Natural killer cell (primary cell): Measurements from ENCODE around the gene ZKSCAN7. TPM values are rescaled to one million over a fixed set of nuclear protein-coding genes. Genes with fewer than 3 reads are reported as not detected.
A peak's percentile ranks its signal among the peaks of the same experiment; 100 is the strongest.

Source experiments
- ATAC-seq, 3 donors: fragments of 150-1000 bp in 2 of 3; fragments of 200-7000 bp in 1 of 3; cut with Tn5 transposase; 1 replicate in 1 of 3; 2 replicates in 2 of 3; pipeline ENCODE4 v1.10.0; 2021; ENCODE audit warnings: mild to moderate bottlenecking in 2 of 3, moderate library complexity in 2 of 3
- DNase-seq, 2 donors: peaks; one replicate each; pipeline versions ENCODE4 v3.0.0 to v3.0.0-alpha.2; 2013 to 2021; ENCODE audit warnings: mixed read lengths in 1 of 2
- H3K27ac ChIP-seq: one replicate; pipeline ENCODE4 v1.5.1; 2013; ENCODE audit warnings: mild to moderate bottlenecking, low read length
- H3K27me3 ChIP-seq: one replicate; pipeline ENCODE4 v1.6.1; 2013; ENCODE audit warnings: low read length; ENCODE audit not compliant: control insufficient read depth, insufficient read depth
- H3K36me3 ChIP-seq: one replicate; pipeline ENCODE4 v1.6.1; 2013; ENCODE audit warnings: low read length; ENCODE audit not compliant: control insufficient read depth, insufficient read depth
- H3K4me1 ChIP-seq: one replicate; pipeline ENCODE4 v1.6.1; 2013; ENCODE audit warnings: low read length; ENCODE audit not compliant: control insufficient read depth, insufficient read depth
- H3K4me3 ChIP-seq: one replicate; pipeline ENCODE4 v1.5.1; 2013; ENCODE audit warnings: low read length
- H3K9me3 ChIP-seq: one replicate; pipeline ENCODE4 v1.6.1; 2013; ENCODE audit warnings: low read length; ENCODE audit not compliant: control insufficient read depth, insufficient read depth
- H3K27ac Mint-ChIP-seq, 2 donors: one replicate each; pipeline ENCODE4 v1.8.0; 2022; ENCODE audit warnings: mild to moderate bottlenecking in 2 of 2, mixed read lengths in 2 of 2, moderate library complexity in 1 of 2
- H3K27me3 Mint-ChIP-seq, 2 donors: one replicate each; pipeline ENCODE4 v1.8.0; 2022; ENCODE audit warnings: low read depth in 2 of 2, mixed read lengths in 2 of 2
- H3K36me3 Mint-ChIP-seq: one replicate; pipeline ENCODE4 v1.8.0; 2022; ENCODE audit warnings: mixed read lengths
- H3K4me1 Mint-ChIP-seq, 2 donors: one replicate each; pipeline ENCODE4 v1.8.0; 2022; ENCODE audit warnings: mixed read lengths in 2 of 2
- H3K4me3 Mint-ChIP-seq: one replicate; pipeline ENCODE4 v1.8.0; 2022; ENCODE audit warnings: mild to moderate bottlenecking, moderate library complexity, mixed read lengths
- H3K9me3 Mint-ChIP-seq, 2 donors: one replicate each; pipeline ENCODE4 v1.8.0; 2022; ENCODE audit warnings: mixed read lengths in 2 of 2
- WGBS: methylation state at CpG from one replicate; pipeline ENCODE4 v1.1.7; 2013; ENCODE audit warnings: missing lambda C conversion rate; ENCODE audit not compliant: insufficient coverage; 5-methylcytosine and 5-hydroxymethylcytosine counted together
- intact Hi-C: fragments of 100-400 bp; cut with micrococcal nuclease; formaldehyde crosslinking; loops from one replicate; pipeline ENCODE4 v1.14.2; 2022
- total RNA-seq, 4 donors: library from RNA; stranded (reverse); fragments of 120-200 nt in 1 of 4; gene quantifications; one replicate each; pipeline versions ENCODE4 v1.2.3 to v1.2.4, GENCODE V29; 2013 to 2022
- TF ChIP-seq, protein P1 (sequence below): fragments of 200-600 bp; IDR thresholded peaks from one replicate; pipeline ENCODE4 v1.8.0; 2022; ENCODE audit warnings: antibody characterized with exemption

The ZKSCAN7 gene
- 1 to 10 TPM; 1.7 to 6.5 (median 3.4) TPM for total RNA-seq
- 10.3 TPM for total RNA-seq (2013)

DNA sequence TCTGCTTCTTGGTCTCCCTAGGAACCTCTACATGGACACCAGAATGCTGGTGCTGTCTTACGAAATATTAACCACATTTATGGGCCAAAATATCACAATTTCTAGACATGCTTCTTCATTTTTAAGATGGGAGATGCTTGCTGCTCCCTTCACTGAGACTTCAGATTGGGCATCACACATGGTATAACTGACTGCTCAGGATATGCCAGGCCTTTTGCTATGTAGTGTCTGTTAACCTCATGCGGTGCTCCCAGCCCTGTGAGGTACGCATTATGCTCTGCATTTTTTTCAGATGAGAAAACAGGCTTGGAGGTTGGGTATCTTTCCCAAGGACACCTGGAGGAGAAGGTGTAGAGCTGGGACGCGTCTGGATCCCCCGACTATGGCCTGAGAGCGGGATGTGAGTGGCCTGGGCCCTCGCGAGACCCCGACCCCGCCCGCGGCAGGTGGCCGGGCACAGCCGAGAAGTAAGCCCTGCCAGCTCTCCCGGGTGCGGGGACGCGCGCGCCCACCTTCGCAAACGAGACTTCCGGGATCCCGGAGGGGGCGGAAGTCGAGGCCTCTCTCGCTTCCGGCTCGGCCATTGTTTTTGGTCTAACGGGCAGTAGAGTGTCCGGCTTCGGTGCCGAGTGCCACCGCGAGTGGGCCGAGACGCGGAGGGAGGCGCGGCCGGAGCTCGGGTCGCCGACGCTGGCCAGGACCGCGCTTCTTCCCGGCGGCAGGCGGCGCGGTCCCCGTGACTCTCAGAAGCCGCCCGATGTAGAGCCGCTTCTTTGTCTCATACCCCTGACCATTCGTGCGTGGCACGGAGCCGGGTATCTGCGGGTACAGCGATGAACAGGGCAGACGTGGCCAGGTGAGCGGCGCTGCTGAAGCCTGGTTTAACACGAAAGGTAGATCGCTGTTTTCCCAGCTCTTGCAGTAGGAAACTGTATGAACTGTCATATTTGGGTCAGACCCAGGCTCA lies at the start of gene ZKSCAN7:
ZKSCAN7 (plus strand) TSS at position 568 of the 967 bp plus-strand sequence. CDS start 1,855 bp downstream, outside the sequence.
- Histone ChIP-seq H3K27ac (peak within 1 kb of the TSS; percentile 70), H3K9me3 (no peaks in the 10 kb centered on the region), H3K27me3 (no peaks in the 10 kb centered on the region), H3K36me3 (no peaks in the 10 kb centered on the region), H3K4me3 (peak within 1 kb of the TSS; percentile 51), H3K4me1 (peaks cover 12% of the 10 kb centered on the region)
- DNase-seq (peak; percentile 44 to 62), ATAC-seq (peak; percentile 56 to 84 (median 75))
- 8% methylated on average over 68 of the region's 68 CpGs for WGBS
- Mint-ChIP-seq H3K9me3 (peaks cover 2 to 3% of the 10 kb centered on the region in 2 donors), H3K4me3 (peak within 1 kb of the TSS; percentile 94), H3K27me3 (peaks cover 11 to 14% of the 10 kb centered on the region in 2 donors), H3K4me1 (peaks cover 22% of the 10 kb centered on the region in 2 donors), H3K27ac (peak within 1 kb of the TSS; percentile 86 to 89), H3K36me3 (no peaks in the 10 kb centered on the region)
- intact Hi-C loops, result no loop called here
- TF ChIP-seq, protein P1, sequence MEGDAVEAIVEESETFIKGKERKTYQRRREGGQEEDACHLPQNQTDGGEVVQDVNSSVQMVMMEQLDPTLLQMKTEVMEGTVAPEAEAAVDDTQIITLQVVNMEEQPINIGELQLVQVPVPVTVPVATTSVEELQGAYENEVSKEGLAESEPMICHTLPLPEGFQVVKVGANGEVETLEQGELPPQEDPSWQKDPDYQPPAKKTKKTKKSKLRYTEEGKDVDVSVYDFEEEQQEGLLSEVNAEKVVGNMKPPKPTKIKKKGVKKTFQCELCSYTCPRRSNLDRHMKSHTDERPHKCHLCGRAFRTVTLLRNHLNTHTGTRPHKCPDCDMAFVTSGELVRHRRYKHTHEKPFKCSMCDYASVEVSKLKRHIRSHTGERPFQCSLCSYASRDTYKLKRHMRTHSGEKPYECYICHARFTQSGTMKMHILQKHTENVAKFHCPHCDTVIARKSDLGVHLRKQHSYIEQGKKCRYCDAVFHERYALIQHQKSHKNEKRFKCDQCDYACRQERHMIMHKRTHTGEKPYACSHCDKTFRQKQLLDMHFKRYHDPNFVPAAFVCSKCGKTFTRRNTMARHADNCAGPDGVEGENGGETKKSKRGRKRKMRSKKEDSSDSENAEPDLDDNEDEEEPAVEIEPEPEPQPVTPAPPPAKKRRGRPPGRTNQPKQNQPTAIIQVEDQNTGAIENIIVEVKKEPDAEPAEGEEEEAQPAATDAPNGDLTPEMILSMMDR, result no peak

DNA sequence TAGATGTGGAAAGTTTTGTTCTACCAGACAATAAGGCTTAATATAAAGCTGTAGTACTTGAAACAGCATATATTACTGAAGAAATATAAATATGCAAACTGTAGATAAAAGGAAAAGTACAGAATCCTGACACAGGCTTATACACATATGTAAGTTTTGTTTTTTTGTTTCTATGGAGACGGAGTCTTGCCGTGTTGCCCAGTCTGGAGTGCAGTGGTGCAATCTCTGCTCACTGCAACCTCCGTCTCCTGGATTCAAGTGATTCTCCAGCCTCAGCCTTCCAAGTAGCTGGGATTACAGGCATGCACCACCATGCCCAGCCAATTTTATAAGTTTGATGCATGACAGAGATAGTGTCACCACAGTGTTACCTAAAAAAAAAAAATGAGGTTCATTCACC lies 48.4 kb upstream of the ZKSCAN7 start:
- 94% methylated on average over 3 of the region's 3 CpGs for WGBS
- intact Hi-C loops, result no loop called here
- H3K4me1 Mint-ChIP-seq, result peaks cover 35% of the 10 kb centered on the region in 2 donors
- no peaks in the 10 kb centered on the region for H3K27me3 Mint-ChIP-seq
- H3K36me3 ChIP-seq, result peaks cover 4% of the 10 kb centered on the region
- peaks cover 8% of the 10 kb centered on the region for H3K9me3 ChIP-seq
- no peak overlapping the region for H3K4me3 ChIP-seq
- peaks cover 3% of the 10 kb centered on the region in 2 donors for H3K9me3 Mint-ChIP-seq
- H3K27me3 ChIP-seq, result no peaks in the 10 kb centered on the region
- no peak overlapping the region for H3K4me3 Mint-ChIP-seq
- TF ChIP-seq, protein P1, result no peak
- ATAC-seq (no peak), DNase-seq (no peak)
- H3K27ac ChIP-seq, result no peak overlapping the region
- peak overlapping the region in 1 of 2 donors; percentile 43 for H3K27ac Mint-ChIP-seq
- no peaks in the 10 kb centered on the region for H3K36me3 Mint-ChIP-seq
- H3K4me1 ChIP-seq, result peaks cover 17% of the 10 kb centered on the region

DNA sequence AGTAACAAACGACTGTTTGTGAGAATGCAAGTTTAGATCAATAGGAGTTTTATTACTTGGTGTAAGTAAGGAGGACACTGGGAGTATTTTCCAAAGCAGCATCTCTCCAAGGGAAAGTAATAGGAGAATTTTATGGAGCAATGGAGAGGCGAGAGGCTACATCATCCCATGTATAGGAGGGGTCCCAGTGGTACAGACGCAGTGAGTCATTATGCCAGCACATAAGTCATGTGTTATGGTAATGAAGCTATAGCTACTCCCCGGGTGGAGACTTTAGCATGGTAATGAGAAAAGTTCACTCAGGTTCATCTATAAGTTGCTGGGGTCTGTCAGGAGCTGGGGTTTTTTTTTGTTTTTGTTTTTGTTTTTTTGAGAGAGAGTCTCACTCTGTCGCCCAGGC lies 48.0 kb upstream of the ZKSCAN7 start:
- peaks cover 19% of the 10 kb centered on the region for H3K4me1 ChIP-seq
- Mint-ChIP-seq H3K4me1 (peaks cover 35 to 38% of the 10 kb centered on the region in 2 donors), H3K9me3 (no peaks in the 10 kb centered on the region), H3K4me3 (no peak overlapping the region), H3K27me3 (no peaks in the 10 kb centered on the region), H3K36me3 (no peaks in the 10 kb centered on the region), H3K27ac (peak overlapping the region in 1 of 2 donors; percentile 43)
- H3K27me3 ChIP-seq, result no peaks in the 10 kb centered on the region
- no peak overlapping the region for H3K27ac ChIP-seq
- WGBS, result 92% methylated on average over 5 of the region's 5 CpGs
- DNase-seq (no peak), ATAC-seq (no peak)
- no peak overlapping the region for H3K4me3 ChIP-seq
- TF ChIP-seq, protein P1, result no peak
- peaks cover 4% of the 10 kb centered on the region for H3K9me3 ChIP-seq
- H3K36me3 ChIP-seq, result no peaks in the 10 kb centered on the region
- intact Hi-C loops, result no loop called here
